ENCODE data around the gene PDGFB.

- TF ChIP-seq CTCF (IDR thresholded peaks at IDR 0.05; ENCODE audit: low read depth, low read length) (no peak), EZH2phosphoT487 (IDR thresholded peaks at IDR 0.05; ENCODE audit: low read depth) (no peak)
Observed at GRCh38 chr22:39270792-39271191, 26.0 kb upstream of the PDGFB start.
